HCT116 (cell line): ENCODE data around the gene DLEC1. TPM values are rescaled to one million over a fixed set of nuclear protein-coding genes. Genes with fewer than 3 reads are reported as not detected.
A peak's percentile ranks its signal among the peaks of the same experiment; 100 is the strongest.

ENCODE experiments used
- ATAC-seq: fragments of 200-7000 bp; cut with Tn5 transposase; 2 replicates; pipeline ENCODE4 v1.9.1; 2020; ENCODE audit warnings: mild to moderate bottlenecking, moderate library complexity
- BruUV-seq: library from RNA; stranded (reverse); fragments of 400-500 nt; replicated peaks from 2 replicates; lab custom pipeline; 2021; lab: Mats Ljungman, UMichigan
- CTCF ChIA-PET: fragments of 300-600 bp; sonication (Branson Sonifier 250); formaldehyde crosslinking; loops from one replicate; lab custom pipeline; 2021; ENCODE audit warnings: antibody characterized with exemption; lab: Charles Lee
- POLR2A ChIA-PET: fragments of 300-600, 350-600 bp; sonication (Branson Sonifier 250); formaldehyde crosslinking; loops from one replicate; lab custom pipeline; 2021; ENCODE audit warnings: antibody characterized with exemption; lab: Charles Lee
- RAD21 ChIA-PET, 2 experiments: fragments of 300-600 bp; sonication (Branson Sonifier 250); formaldehyde crosslinking; loops; one replicate each; lab custom pipeline; 2023; ENCODE audit warnings: low total read pairs in 2 of 2; ENCODE audit not compliant: uncharacterized antibody in 2 of 2, unreplicated experiment in 2 of 2, low non-redundant PET in 1 of 2; lab: Charles Lee
- DNase-seq: peaks from one replicate; pipeline ENCODE4 v3.0.0-alpha.2; 2010; ENCODE audit warnings: low read depth, low spot score
- H2AFZ ChIP-seq: fragments of 200-600 bp; shearing (Covaris generic), sonication (generic); 2 replicates; pipeline ENCODE4 v1.6.1; 2017; ENCODE audit warnings: low read depth, mixed run types, mixed read lengths, antibody characterized with exemption, low read length; ENCODE audit not compliant: poor library complexity, severe bottlenecking
- H3K27ac ChIP-seq: 2 replicates; pipeline ENCODE4 v1.5.1; 2012; ENCODE audit warnings: low read depth, low read length
- H3K27me3 ChIP-seq: fragments of 200-600 bp; sonication (generic); 2 replicates; pipeline ENCODE4 v1.6.1; 2016; ENCODE audit warnings: mixed run types, low read length, mixed read lengths; ENCODE audit not compliant: insufficient read depth
- H3K36me3 ChIP-seq, 2 experiments: fragments of 200-500 bp in 1 of 2; fragments of 200-600 bp in 1 of 2; sonication (Bioruptor generic) in 1 of 2; sonication (generic) in 1 of 2; 2 replicates each; pipeline versions ENCODE4 v1.5.1 to v1.6.1; 2014 to 2016; ENCODE audit warnings: low read length in 2 of 2, inconsistent platforms in 1 of 2, mixed read lengths in 1 of 2, mixed run types in 1 of 2; ENCODE audit not compliant: insufficient read depth in 2 of 2, control insufficient read depth in 1 of 2
- H3K4me1 ChIP-seq, 2 experiments: fragments of 200-600 bp in 1 of 2; sonication (generic) in 1 of 2; 2 replicates each; pipeline versions ENCODE4 v1.5.1 to v1.6.1; 2012 to 2017; ENCODE audit warnings: low read length in 2 of 2, inconsistent platforms in 1 of 2, mild to moderate bottlenecking in 1 of 2, mixed read lengths in 1 of 2, mixed run types in 1 of 2, moderate library complexity in 1 of 2; ENCODE audit not compliant: insufficient read depth in 2 of 2, control insufficient read depth in 1 of 2
- H3K4me2 ChIP-seq: fragments of 200-600 bp; sonication (generic); 2 replicates; pipeline ENCODE4 v1.6.1; 2017; ENCODE audit warnings: mixed run types, low read length, mixed read lengths
- H3K4me3 ChIP-seq, 2 experiments: fragments of 200-600 bp in 1 of 2; sonication (generic) in 1 of 2; replicated peaks in 1 of 2; 2 replicates each; pipeline ENCODE4 v1.5.1; 2011 to 2016; ENCODE audit warnings: low read length in 2 of 2, control low read depth in 1 of 2, low read depth in 1 of 2, mild to moderate bottlenecking in 1 of 2, mixed read lengths in 1 of 2, mixed run types in 1 of 2
- H3K79me2 ChIP-seq: fragments of 200-600 bp; sonication (generic); 2 replicates; pipeline ENCODE4 v1.6.1; 2017; ENCODE audit warnings: mild to moderate bottlenecking, mixed run types, low read length, moderate library complexity, mixed read lengths; ENCODE audit not compliant: insufficient read depth
- H3K9ac ChIP-seq: fragments of 200-600 bp; sonication (generic); 2 replicates; pipeline ENCODE4 v1.6.1; 2016; ENCODE audit warnings: low read length, mixed read lengths
- H3K9me2 ChIP-seq: fragments of 200-600 bp; sonication (generic), shearing (Covaris generic); 2 replicates; pipeline ENCODE4 v1.6.1; 2017; ENCODE audit warnings: mixed run types, mild to moderate bottlenecking, moderate library complexity; ENCODE audit not compliant: insufficient read depth
- H3K9me3 ChIP-seq, 2 experiments: fragments of 200-500 bp in 1 of 2; fragments of 200-600 bp in 1 of 2; sonication (Bioruptor generic) in 1 of 2; sonication (generic) in 1 of 2; 2 replicates each; pipeline ENCODE4 v1.6.1; 2014 to 2017; ENCODE audit warnings: low read length in 2 of 2, mixed read lengths in 2 of 2, inconsistent platforms in 1 of 2, low read depth in 1 of 2, mild to moderate bottlenecking in 1 of 2, mixed run types in 1 of 2, moderate library complexity in 1 of 2; ENCODE audit not compliant: control insufficient read depth in 1 of 2, insufficient read depth in 1 of 2
- H4K20me1 ChIP-seq: fragments of 200-600 bp; sonication (generic), shearing (Covaris generic); 2 replicates; pipeline ENCODE4 v1.6.1; 2017; ENCODE audit warnings: mixed run types, mild to moderate bottlenecking, moderate library complexity; ENCODE audit not compliant: insufficient read depth
- CBX3 ChIP-seq: IDR thresholded peaks from 2 replicates; pipeline ENCODE4 v1.6.1; 2012; ENCODE audit warnings: low read depth
- CEBPB ChIP-seq: IDR thresholded peaks from 2 replicates; pipeline ENCODE4 v1.6.1; 2012; ENCODE audit warnings: low read depth
- EGR1 ChIP-seq: IDR thresholded peaks from 2 replicates; pipeline ENCODE4 v1.6.1; 2012; ENCODE audit warnings: low read depth
- EZH2 ChIP-seq: fragments of 200-600 bp; sonication (generic); IDR thresholded peaks from 2 replicates; pipeline ENCODE4 v1.6.1; 2017; ENCODE audit warnings: antibody characterized with exemption, mixed run types
- JUND ChIP-seq: IDR thresholded peaks from 2 replicates; pipeline ENCODE4 v1.6.1; 2012
- MAX ChIP-seq: IDR thresholded peaks from 2 replicates; pipeline ENCODE4 v1.6.1; 2012
- POLR2A ChIP-seq: IDR thresholded peaks from 2 replicates; pipeline ENCODE4 v1.7.0; 2011; ENCODE audit warnings: borderline replicate concordance; ENCODE audit not compliant: insufficient read depth, insufficient read length; ENCODE audit errors: extremely low read depth
- POLR2AphosphoS5 ChIP-seq: IDR thresholded peaks from 2 replicates; pipeline ENCODE4 v1.6.1; 2011; ENCODE audit warnings: mild to moderate bottlenecking, low read depth, low read length, moderate library complexity
- RAD21 ChIP-seq: IDR thresholded peaks from 2 replicates; pipeline ENCODE4 v1.6.1; 2012; ENCODE audit warnings: low read depth, mild to moderate bottlenecking
- REST ChIP-seq: IDR thresholded peaks from 2 replicates; pipeline ENCODE4 v1.6.1; 2012; ENCODE audit warnings: low read depth
- SRF ChIP-seq: IDR thresholded peaks from 2 replicates; pipeline ENCODE4 v1.6.1; 2012; ENCODE audit warnings: low read depth
- YY1 ChIP-seq: IDR thresholded peaks from 2 replicates; pipeline ENCODE4 v1.6.1; 2011; ENCODE audit warnings: low read length, low read depth, moderate library complexity, mild to moderate bottlenecking; ENCODE audit not compliant: insufficient replicate concordance; ENCODE audit errors: extremely low read depth
- ZNF274 ChIP-seq: fragments of 200-500 bp; sonication (Bioruptor generic); IDR thresholded peaks from 2 replicates; pipeline ENCODE4 v1.6.1; 2014; ENCODE audit warnings: mild to moderate bottlenecking, low read depth, low read length, inconsistent platforms
- intact Hi-C: fragments of 100-400 bp; cut with micrococcal nuclease; formaldehyde crosslinking; loops from 2 replicates; pipeline ENCODE4 v1.10.0; 2022
- total RNA-seq: library from RNA; stranded (reverse); gene quantifications from one replicate; pipeline ENCODE4 v1.2.1, GENCODE V29; 2021; ENCODE audit not compliant: unreplicated experiment
- TF ChIP-seq, protein P1 (sequence below): IDR thresholded peaks from 2 replicates; pipeline ENCODE4 v1.6.1; 2012

DLEC1 gene
- total RNA-seq, 1 experiment from 2014 or later = 0.61 TPM

GRCh38 chr3:38164643-38164951 lies 125.6 kb downstream of the DLEC1 start:
- ChIA-PET POLR2A (interaction anchor here (0.8 to 2.4 kb wide), 8 partner anchors 8 to 29 kb away, joined by 3 to 19 read pairs (median 4); partner anchors contain the start of genes ACAA1 and MYD88), CTCF (interaction anchor here (1.0 to 2.0 kb wide), 2 partner anchors 11 to 28 kb away, joined by 4 to 9 read pairs; partner anchors contain the start of gene ACAA1), RAD21 (interaction anchor here in 1 of 2 experiments (0.7 to 0.8 kb wide), 2 partner anchors 28 to 608 kb away, joined by 3 to 5 read pairs; partner anchors contain the start of gene ACAA1)
- TF ChIP-seq CEBPB (no peak), MAX (no peak), JUND (no peak), POLR2A (no peak), EZH2 (no peak), CBX3 (no peak)
- TF ChIP-seq, protein P1, sequence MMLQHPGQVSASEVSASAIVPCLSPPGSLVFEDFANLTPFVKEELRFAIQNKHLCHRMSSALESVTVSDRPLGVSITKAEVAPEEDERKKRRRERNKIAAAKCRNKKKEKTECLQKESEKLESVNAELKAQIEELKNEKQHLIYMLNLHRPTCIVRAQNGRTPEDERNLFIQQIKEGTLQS = no peak
- H3K4me2 ChIP-seq = peak overlapping the region; percentile 77
- DNase-seq (no peak), ATAC-seq (peak; percentile 41)
- peaks cover 43% of the 10 kb centered on the region for H3K79me2 ChIP-seq
- no peaks in the 10 kb centered on the region for H3K36me3 ChIP-seq
- BruUV-seq = TSS peak; percentile 96
- H4K20me1 ChIP-seq = peaks cover 4% of the 10 kb centered on the region; the same call in 1 of the 2 replicates
- peaks cover 6 to 43% of the 10 kb centered on the region in 2 experiments; a peak in 3 of 4 replicates for H3K4me1 ChIP-seq
- H3K9me2 ChIP-seq = no peaks in the 10 kb centered on the region
- H3K27me3 ChIP-seq = no peaks in the 10 kb centered on the region
- peak overlapping the region; percentile 94 for H3K9ac ChIP-seq
- H3K27ac ChIP-seq = peak overlapping the region; percentile 90
- H3K4me3 ChIP-seq = peak overlapping the region; percentile 88 to 92
- H3K9me3 ChIP-seq = no peaks in the 10 kb centered on the region
- H2AFZ ChIP-seq = no peak overlapping the region
- intact Hi-C loops = loop anchor here (2.0 kb wide), 1 partner anchor 28 kb away; the partner anchor contains the start of gene ACAA1

DNA sequence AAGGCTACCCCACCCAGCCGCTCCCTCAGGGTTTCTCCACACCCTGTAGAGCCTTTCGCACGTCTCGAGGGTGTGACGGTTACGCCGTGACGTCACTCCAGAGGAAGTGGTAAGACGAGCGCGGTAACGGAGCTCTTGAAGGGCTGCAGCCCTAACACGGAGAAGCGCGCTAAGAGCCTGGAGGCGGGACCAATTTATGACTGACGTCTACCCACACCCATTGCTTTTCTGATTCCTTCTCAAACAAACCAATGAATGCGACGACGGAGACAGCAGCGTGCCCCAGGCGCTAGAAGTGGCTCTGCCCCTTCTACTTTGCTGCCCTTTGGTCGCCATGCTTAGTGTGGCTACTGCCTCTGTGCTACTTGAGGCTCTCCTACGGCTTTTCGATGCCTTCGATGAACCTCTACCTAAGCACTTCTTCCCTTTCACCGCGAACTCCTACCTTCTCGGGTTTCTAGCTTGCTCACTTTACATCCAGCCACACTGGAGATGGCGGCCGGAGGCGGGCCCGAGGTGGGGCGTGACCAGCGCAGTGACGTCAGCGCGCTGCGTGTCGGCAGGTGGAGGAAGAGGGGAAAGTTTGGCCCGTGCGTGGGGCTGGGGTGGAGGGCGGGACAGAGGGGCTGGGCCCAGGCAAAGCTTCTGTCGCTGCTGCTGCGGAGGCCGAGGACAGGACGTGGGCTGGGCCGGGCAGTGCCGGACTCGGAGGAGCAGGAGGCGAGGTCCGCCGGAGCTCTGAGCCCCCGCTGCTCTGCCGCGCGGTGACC lies 126.1 kb downstream of the DLEC1 start, which contains the start of gene OXSR1:
TSS of gene OXSR1 (plus strand) at position 586 of the 770 bp plus-strand sequence. CDS start 340 bp downstream, outside the sequence.
- Histone ChIP-seq H3K27ac (peak within 1 kb of the TSS; percentile 90), H2AFZ (no peak within 1 kb of the TSS), H3K36me3 (no peaks in the 10 kb centered on the region), H3K9ac (peak within 1 kb of the TSS; percentile 94), H3K4me3 (peak within 1 kb of the TSS; percentile 88 to 92), H3K27me3 (no peaks in the 10 kb centered on the region), H3K79me2 (peaks cover 48% of the 10 kb centered on the region), H3K9me3 (no peaks in the 10 kb centered on the region), H3K4me2 (peak within 1 kb of the TSS; percentile 77), H4K20me1 (peaks cover 4% of the 10 kb centered on the region; the same call in 1 of the 2 replicates), H3K4me1 (peaks cover 6 to 43% of the 10 kb centered on the region in 2 experiments; a peak in 3 of 4 replicates), H3K9me2 (no peaks in the 10 kb centered on the region)
- ChIA-PET CTCF (interaction anchor here (0.7 to 2.0 kb wide), 3 partner anchors 11 to 28 kb away, joined by 3 to 9 read pairs (median 4); partner anchors contain the start of gene ACAA1), RAD21 (interaction anchor here in 1 of 2 experiments (0.7 to 0.8 kb wide), 2 partner anchors 28 to 609 kb away, joined by 3 to 5 read pairs; partner anchors contain the start of gene ACAA1), POLR2A (interaction anchor here (0.6 to 2.4 kb wide), 11 partner anchors 9 to 315 kb away, joined by 3 to 19 read pairs (median 4); partner anchors contain the start of genes ACAA1 and MYD88)
- intact Hi-C loops = loop anchor here (2.0 kb wide), 1 partner anchor 28 kb away; the partner anchor contains the start of gene ACAA1
- ATAC-seq = peak; percentile 89
- BruUV-seq = no TSS peak
- peak; percentile 100 for DNase-seq
- no peak for TF ChIP-seq REST
- TF ChIP-seq EGR1 = peak; percentile 91
- TF ChIP-seq CBX3 = peak; percentile 86; the same call in 1 of the 2 replicates
- TF ChIP-seq YY1 = peak; percentile 98
- TF ChIP-seq MAX = peak; percentile 78
- no peak for TF ChIP-seq ZNF274
- TF ChIP-seq POLR2AphosphoS5 = peak; percentile 91
- TF ChIP-seq SRF = no peak
- no peak for TF ChIP-seq EZH2
- TF ChIP-seq RAD21 = no peak
